Stimulated activated CD8-positive, alpha-beta memory T cell treated with anti-CD3 and anti-CD28 coated beads, Interleukin-12 subunit alpha, Interleukin-12 subunit beta, amount 100 ng/mL, for 4 hours (primary cell): ENCODE results near the gene FBXL4.

Experiments used
- DNase-seq: peaks from one replicate; pipeline ENCODE4 v3.0.0-alpha.2; 2020; ENCODE audit warnings: low read depth

FBXL4 gene

DNA sequence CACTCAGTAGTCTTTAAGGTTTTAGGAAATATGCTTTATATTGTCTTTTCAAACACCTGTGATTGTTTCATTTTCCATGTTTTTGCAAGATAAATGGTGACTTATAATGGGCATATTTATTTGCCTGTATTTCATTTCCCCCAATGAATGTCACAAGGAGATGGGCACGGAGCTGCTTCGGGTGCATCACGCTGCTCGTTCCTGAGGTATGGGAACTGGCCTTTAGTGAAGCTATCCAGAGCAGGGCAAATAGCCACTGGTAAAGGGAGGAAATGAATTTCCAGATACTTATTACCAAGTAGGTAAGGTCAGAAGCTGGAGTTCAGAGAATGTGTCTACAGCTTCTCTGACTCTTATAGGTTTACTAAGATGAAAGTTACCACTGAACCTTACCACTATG is 109.7 kb downstream of the FBXL4 start:
- DNase-seq, result no peak

DNA sequence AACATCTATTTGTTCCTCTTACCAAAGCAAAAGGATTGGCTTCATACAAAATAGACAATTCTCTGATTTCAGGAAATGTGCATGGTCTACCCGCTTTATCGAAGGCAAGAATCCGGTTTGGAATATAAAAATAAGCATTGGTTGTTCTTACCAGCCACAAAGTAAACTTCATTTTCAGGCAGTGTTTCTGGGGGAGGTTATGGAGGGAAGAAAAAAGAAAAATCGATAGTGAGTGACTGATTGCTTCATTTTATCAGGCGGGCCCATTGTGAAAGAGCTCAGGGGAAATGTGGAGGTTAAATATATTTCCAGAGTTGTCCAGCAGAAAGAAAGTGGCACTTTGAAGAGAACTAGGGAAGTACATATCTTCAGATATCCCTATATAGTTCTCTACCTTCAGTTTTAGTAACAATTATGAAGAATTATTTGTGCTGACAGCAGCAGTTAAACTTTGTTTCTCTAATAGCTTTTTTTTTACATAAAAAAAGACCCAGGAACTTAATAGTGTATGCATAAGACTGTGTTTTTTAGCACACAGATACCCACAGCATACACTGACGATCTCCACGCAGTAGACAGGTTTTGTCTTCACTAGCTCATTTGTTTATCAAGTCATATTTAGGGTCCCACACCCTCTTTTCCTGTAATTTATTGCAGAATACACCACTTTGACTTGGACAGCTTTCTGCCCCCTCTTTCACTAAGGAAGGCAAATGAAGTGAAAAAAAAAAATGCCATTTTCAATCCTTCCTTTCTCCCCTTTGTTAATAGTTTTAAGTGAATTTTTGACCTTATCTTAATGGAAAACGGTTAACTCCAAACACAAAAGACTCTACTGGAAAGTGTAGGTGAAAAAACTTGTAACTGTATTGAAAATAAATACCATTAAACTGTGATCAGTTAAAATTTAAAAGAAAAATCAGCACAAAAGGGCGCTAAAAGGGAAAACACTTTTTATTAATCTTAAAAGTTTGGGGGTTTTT is 110.5 kb downstream of the FBXL4 start:
- no peak for DNase-seq

DNA sequence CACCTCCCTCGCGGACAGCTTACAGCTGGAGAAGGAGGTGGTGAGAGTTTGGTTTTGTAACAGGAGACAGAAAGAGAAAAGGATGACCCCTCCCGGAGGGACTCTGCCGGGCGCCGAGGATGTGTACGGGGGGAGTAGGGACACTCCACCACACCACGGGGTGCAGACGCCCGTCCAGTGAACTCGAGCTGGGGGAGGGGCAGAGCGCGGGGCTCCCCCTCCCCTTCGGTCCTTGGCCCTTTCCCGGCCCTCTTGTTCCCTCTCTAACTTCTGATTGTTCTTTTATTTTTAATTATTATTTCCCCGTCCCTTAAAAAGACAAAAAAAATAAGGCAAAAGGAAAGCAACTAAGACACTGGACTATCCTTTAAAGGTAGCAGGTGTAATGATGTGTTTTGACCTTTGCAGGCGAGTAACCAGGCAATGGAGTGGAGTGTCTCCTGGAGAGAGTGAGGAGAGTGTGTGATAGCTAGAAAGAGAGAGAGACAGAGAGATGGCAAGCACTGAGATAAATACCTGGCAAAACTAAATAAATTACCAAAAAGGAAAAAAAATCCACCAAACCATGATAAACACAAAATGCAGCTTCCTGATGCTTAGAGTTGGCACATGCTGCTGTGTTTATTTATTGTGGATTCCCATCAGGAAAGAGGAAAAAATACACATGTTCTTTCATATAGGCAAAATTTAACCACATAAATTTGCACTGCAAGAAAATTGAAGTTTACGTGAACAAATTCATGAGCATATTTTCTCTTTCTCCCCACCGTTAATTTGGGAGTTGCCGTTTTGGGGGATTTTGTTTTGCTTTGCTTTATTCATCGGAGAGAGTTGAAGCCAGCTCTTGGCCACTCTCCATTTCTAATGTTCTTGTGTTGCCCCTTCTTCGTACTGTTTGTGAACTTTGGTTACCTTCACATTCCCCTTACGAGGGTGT is 111.5 kb downstream of the FBXL4 start:
- DNase-seq, result no peak

DNA sequence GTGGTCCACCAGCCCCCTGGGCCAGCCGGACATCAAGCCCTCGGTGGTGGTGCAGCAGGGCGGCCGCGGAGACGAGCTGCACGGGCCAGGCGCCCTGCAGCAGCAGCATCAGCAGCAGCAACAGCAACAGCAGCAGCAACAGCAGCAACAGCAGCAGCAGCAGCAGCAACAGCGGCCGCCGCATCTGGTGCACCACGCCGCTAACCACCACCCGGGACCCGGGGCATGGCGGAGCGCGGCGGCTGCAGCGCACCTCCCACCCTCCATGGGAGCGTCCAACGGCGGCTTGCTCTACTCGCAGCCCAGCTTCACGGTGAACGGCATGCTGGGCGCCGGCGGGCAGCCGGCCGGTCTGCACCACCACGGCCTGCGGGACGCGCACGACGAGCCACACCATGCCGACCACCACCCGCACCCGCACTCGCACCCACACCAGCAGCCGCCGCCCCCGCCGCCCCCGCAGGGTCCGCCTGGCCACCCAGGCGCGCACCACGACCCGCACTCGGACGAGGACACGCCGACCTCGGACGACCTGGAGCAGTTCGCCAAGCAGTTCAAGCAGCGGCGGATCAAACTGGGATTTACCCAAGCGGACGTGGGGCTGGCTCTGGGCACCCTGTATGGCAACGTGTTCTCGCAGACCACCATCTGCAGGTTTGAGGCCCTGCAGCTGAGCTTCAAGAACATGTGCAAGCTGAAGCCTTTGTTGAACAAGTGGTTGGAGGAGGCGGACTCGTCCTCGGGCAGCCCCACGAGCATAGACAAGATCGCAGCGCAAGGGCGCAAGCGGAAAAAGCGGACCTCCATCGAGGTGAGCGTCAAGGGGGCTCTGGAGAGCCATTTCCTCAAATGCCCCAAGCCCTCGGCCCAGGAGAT is 112.4 kb downstream of the FBXL4 start:
- no peak for DNase-seq

DNA sequence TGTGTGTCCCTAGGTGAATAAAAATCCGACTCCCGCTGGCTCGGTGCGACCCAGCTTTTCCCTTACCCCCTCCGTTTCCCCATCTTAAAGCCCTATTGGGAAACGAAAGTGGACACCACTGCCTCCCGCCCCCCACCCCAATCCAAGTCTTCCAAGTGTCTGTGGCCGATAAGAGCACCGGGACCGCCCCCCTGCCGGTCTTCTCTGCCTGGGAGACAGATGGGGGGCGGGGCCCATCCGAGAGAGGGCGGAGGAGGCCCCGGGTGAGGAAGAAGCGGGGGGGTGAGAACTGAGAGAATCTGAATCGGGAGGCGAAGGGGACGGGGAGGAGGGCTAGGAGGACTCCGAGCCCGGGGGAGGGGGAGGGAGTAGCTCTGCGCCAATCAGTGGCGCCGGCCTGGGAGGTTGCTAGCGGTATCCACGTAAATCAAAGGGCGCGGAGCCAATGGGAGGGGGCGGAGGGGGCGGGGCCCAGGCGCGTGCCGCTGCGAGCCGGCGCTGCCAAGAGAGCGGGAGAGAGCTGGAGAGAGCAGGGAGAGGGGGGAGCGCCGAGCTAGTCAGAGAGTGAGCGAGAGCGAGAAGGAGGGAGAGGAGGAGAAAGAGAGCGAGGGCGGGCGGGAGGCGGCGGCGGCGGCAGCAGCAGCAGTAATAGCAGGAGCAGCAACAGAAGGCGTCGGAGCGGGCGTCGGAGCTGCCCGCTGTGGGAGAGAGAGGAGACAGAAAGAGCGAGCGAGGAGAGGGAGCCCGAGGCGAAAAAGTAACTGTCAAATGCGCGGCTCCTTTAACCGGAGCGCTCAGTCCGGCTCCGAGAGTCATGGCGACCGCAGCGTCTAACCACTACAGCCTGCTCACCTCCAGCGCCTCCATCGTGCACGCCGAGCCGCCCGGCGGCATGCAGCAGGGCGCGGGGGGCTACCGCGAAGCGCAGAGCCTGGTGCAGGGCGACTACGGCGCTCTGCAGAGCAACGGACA is 113.4 kb downstream of the FBXL4 start, which contains the start of gene POU3F2:
Gene POU3F2 (plus strand): TSS at position 515 of the 972 bp plus-strand sequence. CDS start 300 bp downstream, at position 815.
- peak; percentile 34 for DNase-seq

DNA sequence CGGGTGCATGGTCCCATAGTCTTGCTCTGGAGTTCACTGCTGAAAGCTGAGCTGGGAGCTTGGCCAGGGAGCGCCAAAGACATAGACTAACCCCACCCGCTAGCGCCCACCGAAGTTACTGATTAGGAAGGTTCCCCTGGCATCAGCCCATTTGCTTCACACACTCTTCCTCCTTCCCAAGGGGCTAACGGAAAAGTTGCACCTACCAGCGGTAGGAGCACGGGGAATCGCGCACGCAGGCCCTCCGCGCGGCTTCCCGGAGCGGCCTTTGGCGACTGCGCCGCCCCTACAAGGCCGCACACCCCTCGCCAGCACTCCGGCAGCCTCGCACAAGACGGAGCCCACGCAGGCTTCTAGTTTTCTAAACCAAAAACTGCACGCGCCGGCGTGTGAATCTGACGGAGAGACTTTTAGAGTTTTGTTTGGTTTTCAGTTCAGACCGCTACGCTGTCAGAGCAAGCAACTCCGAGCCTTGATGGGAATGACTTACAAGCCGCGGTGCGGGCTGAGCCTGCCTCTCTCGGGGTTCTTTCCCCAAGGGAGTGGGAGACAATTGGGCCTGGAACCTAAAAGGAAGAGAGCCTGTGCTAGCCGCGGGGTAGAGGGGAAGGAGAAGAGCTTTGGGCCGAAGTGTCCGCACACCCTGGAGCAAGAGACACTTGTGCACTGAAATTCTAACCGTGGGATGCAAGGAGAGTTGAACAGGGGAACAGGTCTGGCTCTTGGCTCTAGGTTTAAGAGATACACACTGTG is 114.3 kb downstream of the FBXL4 start:
- no peak for DNase-seq

DNA sequence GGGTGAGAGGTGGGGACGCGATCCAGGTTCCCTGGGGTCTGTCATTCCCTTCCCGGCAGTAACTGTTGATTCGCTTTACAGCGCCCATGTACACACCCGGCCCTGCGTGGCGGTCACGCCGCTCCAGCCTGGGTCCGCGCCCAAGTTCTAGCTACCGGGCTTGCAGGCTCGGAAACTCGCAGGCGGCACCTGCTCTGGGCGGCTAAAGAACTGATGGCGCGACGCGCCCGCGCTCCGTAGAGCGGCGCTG is 114.8 kb downstream of the FBXL4 start:
- no peak for DNase-seq

DNA sequence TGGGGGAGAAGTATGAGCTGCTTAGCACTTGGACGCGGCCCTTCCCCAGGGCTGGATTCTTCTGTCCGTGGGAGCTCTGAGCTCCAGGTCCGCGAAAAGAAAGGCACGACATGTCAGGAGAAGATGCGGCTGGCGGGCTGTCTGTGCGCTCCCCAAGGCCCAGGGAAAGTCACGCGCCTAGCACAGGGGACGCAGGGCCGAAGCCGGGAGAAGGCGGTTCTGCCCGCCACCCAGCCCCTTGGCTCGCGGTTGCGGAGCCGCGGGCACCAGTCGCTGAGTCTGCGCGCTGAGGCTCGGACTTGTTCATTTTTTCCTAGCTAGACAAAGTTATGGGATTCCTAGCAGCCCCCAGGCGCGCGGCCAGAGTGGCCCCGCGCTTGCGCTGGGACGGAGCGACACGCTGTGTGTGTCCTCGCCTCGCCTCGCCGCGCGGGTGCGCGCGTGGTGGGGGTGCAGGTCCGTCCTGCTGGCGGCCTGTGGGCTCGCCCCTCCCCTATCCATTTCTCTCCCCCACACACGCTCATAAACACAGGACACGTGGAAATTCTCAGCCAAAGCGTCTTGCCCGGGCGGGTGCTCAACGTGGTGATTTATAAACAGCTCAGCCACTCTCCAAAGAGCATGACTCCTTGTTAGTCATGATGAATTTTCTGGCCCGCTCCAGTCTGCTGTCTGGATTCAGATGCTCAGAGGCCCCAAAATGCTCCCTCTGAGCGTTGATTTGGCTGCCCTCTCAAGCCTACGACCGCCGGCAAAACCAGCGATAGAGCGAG is 115.3 kb downstream of the FBXL4 start:
- no peak for DNase-seq

DNA sequence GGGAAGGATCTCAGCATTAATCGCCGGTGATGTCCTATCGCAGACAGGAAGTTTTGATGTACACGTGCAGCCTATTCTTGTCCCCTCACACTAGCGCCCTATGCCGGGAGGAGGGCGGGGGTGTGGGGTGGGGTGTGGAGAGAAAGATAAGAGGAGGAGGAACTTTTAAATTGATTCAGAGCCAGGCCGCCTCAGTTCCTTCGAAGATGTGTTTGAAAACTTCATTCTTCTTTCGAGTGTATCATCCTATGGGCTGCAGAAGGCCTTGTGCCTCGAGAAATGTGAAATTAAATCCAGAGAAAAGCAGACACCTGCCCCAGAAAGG is 115.8 kb downstream of the FBXL4 start:
- no peak for DNase-seq

DNA sequence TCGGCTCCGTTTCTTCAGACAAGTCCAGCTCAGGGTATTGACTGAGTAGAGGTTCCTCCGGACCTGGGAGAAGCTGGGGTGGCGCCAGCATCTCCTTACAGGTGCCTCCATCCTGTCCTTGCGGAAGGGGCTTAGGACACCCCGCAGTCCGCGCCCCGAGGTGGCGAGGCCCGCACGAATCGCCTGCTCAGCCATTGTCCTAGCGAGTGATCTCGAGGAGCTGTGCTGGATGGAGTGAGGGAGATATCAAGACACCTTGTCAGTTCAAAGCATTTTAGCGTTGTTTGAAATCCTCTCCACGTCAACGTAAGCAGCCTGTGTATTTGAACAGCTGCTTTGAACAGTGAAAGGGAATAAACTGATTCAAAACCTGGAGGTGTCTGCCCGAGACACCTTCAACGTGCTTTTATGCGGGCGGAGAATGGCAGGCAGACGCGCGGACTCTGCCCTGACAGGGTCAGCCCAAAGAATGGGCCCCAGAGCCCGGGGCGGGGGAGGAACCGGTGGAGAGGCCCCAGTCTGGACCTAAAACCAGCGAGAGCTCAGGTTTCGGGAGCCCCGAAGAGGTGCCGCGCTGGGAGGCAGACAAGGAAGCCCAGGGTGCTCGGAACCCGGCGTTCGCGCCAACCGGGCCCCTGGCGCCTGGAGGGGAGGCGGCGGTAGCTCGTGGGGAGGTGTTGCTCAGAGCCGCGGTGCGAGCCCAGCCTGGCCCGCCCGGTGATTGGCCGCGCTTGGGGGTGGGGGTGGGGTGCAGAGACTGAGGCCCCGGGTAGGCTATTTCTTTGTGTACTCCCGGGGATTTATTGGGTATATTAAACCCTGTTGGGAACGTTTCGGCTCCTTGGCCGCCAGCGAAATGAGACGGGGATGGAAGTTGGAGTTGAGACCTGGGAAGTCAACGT is 116.4 kb downstream of the FBXL4 start:
- no peak for DNase-seq

DNA sequence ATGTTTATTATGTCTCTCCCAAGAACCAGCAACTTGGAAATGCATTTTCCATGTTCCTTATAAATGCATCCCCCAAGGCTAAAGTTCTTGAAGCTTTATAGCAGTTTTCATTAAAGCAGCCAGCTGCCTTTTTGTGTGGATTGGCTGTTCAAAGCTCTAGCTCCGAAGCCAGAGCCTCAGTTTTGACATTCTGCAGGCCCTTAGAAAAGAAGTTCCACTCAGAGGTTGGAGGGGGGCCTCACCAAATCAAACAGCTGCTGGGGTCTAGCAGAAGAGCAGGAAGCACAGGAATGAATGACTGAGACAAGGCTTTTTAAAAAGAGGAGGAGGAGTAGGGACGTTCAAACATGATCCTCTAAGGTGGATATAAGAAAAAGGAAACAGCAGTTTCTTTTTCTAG is 117.6 kb downstream of the FBXL4 start:
- no peak for DNase-seq

DNA sequence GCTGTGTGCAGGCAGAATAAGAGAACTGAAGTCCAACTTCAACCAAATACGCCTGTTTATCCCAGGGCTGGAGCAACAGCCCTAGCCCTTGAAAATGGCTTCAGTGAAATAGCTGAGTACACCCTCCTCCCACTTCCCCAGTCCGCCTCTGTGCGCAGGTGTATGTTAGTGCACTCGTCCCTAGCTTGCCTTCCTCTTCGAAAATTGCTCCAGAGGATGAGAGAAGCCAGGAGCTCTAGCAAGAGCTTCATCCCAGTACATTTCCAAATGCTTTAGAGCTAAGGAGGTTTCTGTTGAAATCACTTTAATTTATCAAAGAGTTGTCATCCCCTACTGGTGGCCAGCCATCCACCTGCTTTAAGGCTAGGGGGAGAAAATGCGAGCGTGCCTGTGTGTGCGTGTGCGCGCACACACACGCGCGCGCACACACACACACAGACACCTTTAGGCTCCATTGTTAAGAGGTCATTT is 118.8 kb downstream of the FBXL4 start:
- no peak for DNase-seq

DNA sequence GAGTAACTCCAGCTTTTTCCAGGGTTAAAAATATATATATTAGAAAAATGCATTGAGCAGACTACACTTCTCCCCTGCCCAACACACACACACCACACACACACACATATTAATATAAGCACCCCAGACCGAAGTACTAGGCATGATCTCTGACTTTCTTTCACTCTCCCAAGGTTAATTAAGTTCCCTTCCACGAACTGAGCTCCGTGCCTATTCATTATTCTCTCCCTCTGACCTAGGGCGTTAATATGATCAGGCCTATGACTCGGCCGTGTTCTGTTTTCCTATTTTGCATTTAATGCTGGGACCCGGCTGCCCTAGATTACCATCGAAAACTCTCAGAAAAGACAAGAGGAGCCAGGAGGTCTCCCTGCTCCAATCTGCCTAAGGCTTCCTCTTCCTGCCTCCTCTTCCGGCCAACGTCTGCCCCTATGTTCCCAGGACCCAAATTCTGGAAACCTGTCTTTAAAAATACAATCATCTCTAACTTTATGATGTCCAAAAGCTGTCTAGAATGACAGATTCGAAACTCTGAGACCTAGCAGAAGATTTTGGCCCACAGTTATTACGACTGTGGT is 119.4 kb downstream of the FBXL4 start:
- DNase-seq, result no peak

DNA sequence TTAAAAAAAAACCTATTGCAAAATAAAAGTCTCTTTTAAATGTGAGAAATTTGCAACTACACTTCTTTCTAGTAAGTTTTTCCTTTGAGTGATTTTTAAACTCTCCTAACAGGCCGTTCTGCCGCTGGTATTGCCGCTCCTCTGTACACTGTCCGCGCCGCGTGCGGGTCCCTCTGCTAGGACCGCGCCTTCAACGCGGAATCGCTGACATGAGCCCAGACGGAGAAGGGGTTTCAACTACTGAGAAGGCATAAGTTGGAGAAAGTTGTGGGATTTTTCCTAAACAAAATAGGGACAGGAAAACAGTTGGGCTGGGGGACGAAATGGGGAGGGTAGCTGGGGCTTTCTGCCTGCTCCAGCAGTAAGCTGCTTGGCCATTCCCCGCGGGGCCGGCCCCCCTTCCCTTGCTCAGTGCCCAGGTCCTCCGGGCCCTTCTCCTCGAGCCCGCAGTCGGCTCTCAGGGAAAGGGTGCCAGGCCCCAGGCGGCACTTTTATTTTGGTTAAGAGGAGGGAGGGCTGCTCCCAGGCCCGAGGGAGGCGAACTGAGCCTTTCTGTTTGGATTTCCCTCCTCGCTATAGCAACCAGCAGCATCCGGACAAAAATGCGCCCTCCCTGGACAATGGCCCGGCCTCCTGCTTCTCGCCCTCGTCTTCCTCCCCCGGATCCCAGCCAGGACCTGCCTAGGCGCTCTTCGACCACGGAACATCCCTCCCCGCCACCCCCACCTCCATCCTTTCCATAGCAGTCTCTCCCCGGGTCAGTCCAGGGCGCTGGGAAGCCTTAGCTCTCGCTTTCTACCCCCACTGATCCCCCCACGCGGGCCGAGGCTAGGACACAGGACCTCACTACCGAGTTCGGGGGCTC is 120.2 kb downstream of the FBXL4 start:
- no peak for DNase-seq

DNA sequence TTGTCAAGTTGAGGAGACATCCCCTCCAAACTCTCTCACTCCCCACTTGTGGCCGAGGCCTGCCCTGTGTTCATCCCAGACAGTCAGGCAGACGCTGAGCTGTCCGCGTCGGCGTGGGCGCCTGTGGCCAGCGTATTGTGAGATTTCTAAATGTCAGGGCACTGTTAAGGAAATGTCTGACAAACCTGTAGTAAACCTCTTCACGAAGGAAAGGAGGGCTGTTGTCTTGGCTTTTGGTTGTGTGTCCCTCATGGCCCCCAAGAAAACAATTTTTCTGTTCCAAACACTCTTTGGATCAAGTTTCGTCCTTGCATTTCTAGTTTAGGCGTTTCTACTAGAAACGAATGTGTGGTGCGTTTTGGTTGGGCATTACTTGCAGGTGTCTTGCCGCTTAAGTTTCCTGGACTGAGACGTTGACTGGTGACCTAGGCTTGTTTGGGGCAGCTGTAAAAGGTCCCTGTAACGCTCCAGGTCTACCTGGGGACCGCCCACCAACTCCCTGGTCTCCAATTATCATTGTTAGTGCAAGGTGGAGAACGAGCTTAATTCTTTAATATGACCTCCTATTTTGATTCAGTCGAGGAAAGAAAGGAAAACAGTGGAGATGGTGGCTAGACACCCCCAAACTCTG is 122.0 kb downstream of the FBXL4 start:
- no peak for DNase-seq

DNA sequence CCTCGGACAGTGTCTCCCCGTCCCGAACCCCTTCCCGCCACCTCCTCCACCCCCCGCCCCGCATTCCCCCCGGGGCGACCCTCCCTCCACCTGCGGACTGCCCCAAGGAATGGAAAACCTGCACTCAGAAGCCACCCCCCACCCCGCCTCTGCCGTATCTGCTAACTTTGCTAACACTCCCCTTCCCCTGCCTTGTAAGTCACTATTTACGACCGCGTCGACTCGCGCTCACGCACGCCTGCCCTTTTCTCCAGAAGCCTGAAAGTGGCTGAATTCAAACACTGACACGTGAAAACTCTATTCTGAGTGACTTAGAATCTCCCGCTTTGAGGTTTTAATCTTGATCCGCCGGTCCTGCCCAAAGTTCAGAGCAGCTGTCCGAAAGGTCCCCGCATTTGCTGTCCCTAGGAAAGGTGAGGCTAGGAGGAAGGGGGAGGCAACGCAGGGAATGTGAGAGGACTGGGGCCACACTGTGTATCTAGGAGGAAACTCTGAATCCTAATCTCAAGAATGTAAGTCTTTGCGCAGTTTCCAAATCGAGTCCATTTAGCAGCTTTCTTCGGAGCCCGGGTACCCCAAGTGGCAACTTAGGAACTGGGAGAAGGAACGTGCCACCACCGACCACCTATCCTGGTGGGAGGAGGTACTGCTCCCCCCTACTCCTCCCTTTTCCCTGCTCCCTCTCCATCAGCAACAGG is 122.7 kb downstream of the FBXL4 start:
- DNase-seq, result no peak
